ENCODE results near the gene CYTH4.
"Not testable (repeated sequence)": the region's sequence is repeated elsewhere in the genome, so short reads cannot be mapped to it uniquely, and the experiment has no call there.

Gene CYTH4

DNA sequence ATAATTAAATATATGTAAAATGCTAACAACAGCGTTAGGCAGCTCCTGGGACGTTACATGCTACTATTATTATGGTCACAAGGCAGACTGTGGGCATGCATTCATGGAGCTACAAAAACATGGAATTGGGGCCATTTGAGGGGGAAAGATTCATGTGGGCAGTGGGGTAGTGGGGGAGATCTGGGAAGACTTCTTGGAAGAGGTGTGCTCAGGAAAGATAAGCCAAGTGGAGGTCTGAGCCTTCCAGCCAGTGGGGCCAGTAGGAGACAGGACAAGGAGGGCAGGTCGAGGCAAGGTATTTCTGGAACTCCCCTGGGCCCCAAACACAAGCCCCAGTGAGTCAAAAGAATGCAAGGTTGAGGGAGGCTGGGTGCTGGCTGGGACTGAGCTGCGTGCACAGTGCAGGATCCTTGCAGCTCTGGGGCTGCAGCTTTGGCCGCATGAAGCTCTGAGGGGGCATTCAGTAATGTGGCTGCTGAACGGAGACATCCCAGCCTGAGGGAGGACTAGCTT lies 35.4 kb downstream of the CYTH4 start:
- intact Hi-C loops (cut with DNase I) = loop anchor here (1.0 to 10.0 kb wide), 3 partner anchors 110 to 247 kb away; partner anchors contain the start of genes CDC42EP1 and ELFN2
- DNase-seq = no peak

DNA sequence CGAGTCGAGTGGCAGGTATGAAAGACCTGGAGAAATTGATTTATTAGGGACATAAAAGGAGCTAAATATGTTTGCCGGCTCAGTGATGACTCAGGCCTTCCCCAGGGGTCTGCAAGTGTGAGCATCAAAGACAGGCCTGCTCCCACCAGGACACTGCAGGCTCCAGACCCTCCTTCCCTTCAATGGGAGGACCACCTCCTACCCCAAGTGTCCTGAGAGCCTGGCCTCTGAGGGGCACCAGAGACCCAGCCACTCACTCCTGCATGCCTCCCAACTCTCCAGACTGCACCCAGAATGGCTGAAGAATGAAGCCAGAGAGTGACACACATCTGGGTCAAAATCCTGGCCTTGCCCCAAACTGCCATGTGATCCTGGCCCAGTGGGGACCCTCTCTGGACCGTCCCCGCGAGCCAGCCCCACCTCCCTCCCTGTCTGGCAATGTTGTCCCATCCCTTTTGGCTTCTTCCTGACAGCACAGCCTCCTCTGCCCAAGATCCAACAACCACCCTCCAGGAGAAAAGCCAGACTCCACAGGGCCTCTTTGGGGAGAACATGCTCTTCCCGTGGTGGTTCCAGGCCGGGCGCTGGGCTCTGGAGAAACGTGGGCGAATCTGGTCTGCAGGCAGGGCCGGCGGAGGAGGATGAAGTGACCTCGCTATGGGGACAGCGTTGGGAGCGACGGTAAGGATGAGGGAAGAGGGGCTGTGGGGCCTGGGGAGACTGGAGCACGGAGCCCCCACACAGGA lies 36.2 kb downstream of the CYTH4 start:
- intact Hi-C loops (cut with DNase I) = loop anchor here (5.0 to 10.0 kb wide), 2 partner anchors 109 to 246 kb away; partner anchors contain the start of genes CDC42EP1 and ELFN2
- DNase-seq = peak in 4 of 10 donors; percentile 42 to 90 (median 70)

DNA sequence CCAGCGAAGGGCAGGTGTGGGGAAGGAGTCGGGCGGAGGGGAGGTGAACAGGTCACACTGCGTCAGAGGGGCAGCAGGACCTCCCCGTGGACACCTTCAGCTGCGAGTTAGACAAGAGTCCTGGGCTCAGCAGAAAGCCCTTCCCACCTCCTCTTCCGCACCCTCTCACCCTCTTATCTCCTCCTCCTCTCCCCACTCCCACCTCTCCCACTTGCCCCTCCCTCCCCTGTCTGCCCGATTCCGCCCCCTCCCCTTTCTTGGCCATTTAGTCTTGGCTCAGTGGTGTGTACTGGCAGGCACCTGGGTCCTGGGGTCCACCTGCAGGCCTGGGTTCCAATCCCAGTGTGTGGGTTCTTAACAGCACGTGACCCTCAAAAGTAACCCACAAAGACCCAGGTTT lies 37.2 kb downstream of the CYTH4 start:
- intact Hi-C loops (cut with DNase I) = loop anchor here (5.0 to 10.0 kb wide), 2 partner anchors 108 to 245 kb away; partner anchors contain the start of genes CDC42EP1 and ELFN2
- no peak for DNase-seq

DNA sequence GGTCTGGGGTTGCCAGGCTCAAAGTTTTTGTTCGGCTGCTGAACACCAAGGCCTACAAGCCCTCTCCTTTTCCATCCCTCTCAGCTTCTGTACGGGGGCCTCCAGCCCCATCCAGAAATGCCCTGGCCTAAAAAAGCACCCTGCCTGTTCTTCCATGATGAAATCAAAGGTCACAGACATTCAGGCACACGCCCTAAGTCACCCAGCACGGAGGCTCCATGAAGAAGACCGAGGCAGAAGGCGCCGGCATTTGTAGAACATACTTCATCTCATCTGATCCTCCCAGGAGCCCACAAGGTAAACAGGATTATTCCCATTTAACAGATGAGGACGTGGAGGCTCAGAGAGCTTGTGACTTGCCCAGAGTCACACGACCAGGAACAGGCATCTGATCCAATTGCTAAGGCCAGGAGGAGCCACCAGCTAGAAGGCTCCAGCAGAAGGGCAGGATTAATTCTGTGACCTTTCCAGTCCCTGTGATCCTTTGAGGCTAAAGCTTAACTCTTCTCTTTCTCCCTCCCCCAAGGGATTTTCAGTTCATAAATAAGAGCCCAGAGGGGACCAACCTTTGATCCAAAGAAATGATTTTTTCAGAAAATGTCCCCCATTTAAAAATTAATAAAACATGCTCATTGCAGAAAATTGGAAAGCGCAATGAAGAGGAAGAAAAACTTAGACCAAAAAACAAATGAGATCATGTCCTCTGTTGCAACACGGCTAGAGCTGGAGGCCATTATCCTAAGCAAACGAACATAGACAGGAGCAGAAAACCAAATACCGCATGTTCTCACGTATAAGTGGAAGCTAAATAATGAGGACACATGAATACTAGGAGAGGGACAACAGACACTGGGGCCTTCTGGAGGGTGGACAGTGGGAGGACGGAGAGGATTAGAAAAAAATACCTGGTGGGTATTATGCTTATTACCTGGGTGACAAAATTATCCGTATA lies 38.7 kb downstream of the CYTH4 start:
- intact Hi-C loops (cut with DNase I) = no loop called here
- no peak for DNase-seq

DNA sequence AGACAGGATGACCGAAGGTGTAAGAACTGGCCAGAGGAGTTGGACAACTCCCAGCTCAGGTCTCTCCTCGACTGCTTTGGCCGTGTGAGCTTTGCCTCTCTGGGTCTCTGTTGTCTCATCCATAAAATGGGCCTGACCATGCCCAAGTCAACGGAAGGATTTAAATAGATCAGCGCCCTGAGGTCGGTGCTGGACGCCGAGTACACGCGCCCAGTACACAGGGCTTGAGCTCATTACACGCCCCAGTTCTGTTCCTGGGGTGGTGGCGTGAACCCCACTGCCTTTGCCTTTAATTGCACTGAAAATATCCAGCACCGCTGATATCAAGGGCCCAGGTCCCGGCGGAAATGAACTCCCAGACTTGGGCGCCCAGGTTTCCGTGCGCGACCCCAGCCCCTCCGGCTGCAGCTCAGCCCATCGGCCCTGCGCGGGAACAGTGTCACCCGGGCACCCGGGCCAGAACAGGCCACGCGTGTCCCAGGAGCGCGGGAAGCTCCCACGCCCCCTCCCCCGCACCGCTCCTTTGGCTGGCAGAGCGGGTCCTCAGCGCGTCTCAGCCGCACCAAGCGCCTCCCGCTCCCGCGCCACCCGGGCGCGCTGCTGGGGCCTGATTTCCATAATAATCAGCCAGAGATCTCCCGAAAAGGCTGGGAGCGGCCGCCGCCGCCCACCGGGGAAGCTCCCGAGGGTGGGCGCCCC lies 42.2 kb downstream of the CYTH4 start:
- intact Hi-C loops (cut with DNase I) = no loop called here
- DNase-seq = no peak

DNA sequence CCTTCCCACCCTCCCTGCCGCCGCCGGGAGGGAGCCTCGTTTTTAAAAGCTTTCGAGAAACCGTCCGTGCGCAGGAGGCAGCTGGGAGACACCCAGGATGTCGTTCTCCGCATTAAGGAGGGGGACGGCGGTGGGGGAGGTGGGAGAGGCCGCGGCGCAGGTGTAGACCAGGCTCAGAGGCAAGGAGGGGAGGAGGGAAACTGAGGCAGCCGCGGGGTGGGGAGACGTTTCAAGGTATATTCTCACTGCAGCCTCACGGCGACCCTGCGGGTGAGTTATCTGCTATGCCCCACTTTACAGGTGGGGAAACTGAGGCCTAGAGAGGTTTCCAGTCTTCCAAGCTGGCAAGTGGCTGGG lies 42.7 kb downstream of the CYTH4 start:
- intact Hi-C loops (cut with DNase I) = no loop called here
- DNase-seq = no peak

DNA sequence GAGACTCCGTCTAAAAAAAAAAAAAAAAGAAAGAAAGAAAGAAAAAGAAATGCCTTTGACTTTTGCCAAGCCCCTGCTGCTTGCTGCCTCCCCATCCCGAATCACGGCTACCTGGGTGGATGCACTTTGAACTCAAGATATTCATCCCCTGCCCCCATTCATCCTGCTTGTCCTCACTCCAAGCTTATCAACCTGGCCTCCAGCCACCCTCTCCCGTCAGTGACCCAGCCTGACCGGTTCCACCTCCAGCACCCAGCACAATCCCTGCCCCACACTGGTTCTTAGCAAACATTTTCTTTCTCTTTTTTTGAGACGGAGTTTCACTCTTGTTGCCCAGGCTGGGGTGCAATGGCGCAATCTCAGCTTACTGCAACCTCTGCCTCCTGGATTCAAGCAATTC lies 44.4 kb downstream of the CYTH4 start:
- intact Hi-C loops (cut with DNase I) = no loop called here
- DNase-seq = no peak

DNA sequence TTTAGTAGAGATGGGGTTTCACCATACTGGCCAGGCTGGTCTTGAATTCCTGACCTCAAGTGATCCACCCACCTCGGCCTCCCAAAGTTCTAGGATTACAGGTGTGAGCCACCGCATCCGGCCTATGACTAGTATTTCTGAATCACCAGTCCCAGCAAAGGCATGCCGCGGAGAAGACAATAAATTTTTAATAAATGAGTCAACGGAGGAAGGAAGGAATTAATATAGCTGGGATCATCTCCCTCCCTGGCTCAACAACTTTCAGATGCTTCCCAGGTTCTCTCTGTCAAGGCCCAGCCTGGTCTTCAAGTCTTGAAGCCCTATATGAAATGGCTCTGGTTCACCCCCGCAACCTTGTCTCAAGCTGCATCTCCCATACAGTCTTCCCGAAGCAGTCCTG lies 45.7 kb downstream of the CYTH4 start:
- intact Hi-C loops (cut with DNase I) = no loop called here
- DNase-seq = no peak

DNA sequence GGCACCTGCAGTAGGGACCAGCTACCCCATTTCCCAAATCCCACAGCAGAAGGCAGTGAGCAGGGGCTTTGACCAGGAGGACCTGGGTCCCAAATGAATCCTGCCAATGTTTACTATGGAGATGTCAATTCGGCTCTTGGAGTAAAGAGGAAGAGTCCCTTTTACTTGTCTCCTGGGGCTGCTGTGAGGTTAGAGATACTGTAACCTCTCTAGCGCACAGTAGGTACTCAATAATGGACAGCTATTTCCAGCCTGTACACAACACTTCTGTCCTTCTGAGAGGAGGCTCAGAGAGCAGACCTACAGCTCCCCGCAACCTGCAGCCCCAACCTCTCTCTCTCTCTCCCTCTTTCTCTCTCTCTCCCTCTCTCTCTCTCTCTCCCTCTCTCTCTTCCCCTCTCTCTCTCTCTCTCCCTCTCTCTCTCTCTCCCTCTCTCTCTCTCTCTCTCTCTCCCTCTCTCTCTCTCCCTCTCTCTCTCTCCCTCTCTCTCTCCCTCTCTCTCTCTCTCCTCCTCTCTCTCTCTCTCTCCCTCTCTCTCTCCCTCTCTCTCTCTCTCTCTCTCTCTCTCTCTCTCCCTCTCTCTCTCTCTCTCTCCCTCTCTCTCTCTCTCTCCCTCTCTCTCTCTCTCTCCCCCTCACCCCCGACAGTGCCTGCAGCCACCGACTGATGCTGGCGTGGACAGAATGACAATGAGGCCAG lies 46.4 kb downstream of the CYTH4 start:
- DNase-seq; intact Hi-C loops (cut with DNase I): not testable (repeated sequence)

DNA sequence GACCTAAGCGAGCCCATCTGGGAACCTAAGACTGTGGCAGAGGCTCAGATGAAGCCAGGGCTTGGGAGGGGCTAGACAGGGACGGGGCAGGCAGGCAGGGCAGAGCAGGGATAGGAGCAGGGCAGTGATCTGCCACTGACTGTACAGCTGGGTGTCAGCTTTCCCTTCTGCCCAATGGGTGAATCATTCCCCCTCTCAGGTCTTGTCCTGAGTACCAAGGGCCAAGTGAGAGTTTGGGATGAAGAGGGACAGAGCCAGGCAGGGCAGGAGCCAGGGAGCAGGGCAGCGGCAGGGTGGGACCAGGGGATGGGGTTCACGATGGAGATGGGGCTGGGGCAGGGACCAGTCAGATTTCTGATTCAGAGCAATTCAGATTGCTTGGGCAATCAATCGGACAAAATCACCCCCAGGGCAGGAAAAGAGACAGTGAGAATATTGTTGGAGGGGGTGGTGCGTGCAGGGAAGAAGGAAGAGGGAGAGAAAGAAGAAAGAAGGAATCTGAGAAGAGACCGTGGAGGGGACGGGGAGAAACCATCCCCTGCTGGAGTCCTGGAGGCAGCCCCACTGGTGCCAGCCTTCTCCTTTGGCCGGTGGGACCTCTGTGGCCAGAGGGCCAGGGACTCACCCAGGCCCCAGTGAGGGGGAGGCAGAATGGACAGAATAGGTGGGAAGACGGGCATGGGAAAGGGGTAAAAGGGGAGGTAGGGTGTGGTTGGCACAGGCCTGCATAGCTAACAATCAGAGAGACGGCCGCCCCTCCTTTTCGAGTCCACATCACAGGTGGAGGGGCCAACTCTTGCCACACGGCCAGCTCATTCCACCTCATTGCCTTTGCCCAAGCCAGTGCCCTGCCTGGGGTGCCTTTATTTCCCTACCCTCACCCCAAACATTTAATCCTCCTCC lies 47.2 kb downstream of the CYTH4 start:
- DNase-seq = no peak
- intact Hi-C loops (cut with DNase I) = no loop called here

DNA sequence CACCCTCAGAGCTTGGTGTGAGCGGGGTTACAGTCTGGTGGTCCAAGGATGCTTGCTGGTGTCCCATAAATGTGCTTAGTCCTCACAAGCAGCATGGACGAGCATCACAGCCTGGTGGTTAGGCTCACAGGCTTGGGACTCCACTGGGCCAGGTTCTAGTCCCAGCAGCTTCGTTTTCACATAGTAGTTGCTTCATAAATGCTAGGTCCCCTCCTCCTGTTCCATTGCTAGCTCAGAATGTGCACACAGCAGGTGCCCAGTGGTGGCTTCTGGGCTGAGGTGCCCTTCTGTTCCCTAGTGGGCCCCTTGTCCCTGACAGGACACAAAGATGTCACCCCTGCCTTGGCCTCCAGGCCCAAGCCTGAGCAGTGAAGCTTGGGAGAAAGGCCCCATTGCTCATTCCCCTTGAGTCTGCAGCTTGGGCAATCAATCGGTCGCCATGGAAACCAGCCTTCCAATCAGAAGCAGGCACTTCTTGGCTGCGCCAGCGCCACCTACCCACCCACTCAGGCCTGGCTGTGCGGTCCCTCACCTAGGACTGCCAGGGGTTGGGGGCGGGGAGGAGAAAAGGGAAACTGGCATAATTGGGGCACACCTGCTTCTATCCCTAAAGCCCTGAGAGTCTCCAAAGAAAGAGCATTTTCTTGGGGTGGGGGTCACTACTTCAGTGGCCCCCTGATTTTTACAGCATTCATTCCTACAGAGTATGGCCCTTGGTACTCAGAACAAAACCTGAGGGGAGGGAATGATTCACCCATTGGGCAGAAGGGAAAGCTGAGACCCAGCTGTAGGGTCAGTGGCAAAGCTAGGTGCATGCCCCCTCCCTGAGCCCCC lies 48.1 kb downstream of the CYTH4 start:
- intact Hi-C loops (cut with DNase I) = no loop called here
- DNase-seq = peak; percentile 40 to 97 (median 80)

DNA sequence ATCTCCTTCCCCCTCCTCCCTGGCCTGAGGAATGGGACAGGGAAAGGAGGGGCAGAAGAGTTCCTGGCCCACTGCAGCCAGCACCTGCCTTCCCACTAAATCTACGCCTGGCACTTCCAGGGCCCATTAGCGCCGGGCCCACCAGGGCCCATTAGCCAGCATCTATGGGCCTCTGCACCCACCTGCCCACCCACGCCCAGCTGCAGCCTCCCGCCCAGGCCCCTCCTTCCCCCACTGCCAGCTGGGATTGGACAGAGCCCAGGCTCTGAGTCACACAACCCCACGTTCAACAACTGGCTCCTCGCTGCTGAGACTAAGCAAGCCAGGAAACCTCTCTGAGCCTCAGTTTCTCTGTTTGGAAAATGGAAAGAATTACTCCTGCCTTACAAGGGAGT lies 48.7 kb downstream of the CYTH4 start:
- peak in 7 of 10 donors; percentile 41 to 94 (median 76) for DNase-seq
- intact Hi-C loops (cut with DNase I) = no loop called here

DNA sequence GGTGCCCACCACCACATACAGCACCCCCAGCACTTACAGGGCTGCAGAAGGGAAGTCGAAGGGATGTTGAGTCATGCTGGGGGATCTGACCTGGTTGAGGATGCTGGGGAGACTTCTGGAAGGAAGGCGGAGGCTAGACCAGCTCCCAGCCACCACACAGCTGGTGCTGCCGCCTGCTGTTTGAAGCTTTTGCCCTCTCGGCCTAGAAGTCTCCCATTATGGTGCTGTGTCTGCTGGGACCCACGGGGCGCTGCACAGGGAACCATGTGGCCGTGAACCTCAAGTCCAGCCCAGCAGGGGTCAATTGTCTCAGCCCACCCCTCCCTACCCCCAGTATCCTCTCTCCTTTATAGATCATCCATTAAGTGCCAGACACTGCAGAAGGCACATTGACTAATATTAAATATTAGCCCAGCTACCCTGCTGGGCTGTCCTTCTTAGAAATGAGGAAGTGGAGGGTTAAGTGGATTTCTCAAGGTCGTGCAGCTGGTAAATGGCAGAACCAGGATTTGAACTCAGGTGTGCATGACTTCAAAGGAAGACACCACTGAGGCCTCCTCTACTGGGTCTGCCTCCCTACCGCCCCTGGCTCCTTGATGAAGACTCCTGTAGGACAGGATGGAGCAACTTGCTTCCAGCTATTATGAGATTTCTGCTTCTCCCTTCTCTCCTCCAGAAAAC lies 49.7 kb downstream of the CYTH4 start:
- no peak for DNase-seq
- intact Hi-C loops (cut with DNase I) = no loop called here

DNA sequence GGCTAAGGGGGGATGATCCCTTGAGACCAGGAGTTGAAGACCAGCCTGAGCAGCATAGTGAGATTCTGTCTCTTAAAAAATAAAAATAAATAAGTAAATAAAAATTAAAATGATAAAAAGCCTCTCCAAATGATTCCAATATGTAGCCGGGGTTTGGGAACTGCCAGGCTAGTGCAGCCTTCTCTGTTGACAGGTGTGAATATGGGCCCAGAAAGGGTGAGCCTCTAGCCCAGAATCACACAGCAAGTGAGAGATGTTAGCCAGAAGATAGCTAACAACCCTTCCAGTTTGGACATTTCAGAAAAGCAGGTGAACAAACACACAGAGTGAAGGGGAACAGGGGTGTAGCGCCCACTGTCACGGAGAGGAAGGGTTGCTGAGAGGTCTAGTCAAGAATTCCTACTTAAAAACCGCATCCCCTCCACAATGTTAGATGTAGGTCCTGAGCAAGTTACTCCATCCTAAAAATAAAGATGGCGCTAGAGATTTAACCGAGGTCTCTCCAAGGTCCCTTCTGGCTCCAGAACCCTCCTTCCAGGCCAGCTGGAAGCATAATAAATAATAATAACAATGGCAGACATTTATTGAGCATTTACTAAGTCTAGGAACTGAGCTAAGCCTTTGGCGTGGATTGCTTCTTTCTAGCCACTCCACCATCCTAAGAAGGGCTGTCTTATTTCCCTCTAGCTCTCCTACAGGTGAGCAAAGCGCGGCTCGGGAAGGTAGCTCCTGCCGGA lies 51.6 kb downstream of the CYTH4 start:
- no peak for DNase-seq
- intact Hi-C loops (cut with DNase I) = no loop called here

DNA sequence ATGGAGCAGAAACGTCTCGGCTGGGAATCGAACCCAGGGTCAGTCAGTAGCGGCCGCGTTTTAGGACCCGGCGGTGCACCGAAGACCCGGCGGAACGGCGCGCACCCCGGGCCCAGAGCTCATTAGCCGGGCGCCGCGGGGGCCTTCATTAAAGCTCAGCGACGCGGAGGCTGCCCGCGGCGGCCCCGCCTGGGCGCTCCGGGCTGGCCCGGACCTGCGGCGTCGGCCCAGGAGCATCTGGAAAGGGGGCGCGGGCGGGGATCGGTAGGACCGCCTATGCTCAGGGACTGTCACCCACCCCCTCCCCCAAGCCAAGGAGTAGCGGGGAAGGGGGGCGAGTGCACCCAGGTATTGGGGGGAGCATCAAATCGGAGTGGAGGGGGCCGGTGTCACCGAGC lies 52.2 kb downstream of the CYTH4 start:
- intact Hi-C loops (cut with DNase I) = no loop called here
- DNase-seq = no peak

DNA sequence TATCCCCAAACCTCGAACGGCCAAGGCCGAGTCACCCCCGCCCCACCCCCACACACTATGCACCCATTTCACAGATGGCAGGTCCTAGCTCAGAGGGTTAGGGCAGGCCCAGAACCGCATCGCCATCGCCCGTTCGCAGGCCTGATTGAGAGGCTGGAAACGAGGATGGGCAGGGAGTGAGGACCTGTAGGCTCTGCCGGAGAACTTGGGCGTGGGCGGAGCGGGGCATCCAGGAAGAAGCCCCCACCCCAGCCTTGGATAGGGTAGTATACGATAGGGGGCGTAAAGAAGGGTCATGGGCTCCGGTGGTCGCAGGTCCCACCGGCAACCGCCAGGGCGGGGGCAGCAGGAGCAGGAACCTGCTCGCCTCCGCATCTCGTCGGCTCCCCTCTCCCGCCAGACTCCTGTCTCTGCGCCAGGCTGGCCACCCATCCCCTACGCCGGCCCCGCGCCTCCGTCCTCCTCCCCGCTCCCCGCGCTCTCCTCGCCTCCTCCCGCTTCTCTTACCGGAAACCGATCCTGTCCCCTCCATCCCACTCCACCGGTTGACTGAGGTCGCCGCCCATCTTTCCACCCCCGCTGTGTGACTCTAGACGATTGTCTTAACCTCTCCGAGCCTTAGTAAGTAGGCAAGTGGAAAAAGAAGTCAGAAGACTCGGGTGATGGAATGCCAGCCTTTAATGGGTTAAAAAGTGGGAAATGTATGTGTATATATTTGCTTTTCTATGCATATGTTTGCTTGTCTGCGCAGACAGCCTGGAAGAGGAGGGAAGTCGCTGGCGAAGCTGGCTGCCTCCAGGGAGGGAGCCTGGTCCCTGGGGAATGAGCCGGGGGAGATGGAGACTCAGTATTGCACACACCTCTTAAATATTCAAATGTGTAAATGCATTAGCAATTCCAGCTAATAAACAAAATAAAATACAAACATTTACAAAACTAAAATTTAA lies 52.8 kb downstream of the CYTH4 start:
- intact Hi-C loops (cut with DNase I) = loop anchor here (5.0 kb wide), 1 partner anchor 92 kb away; the partner anchor contains the start of gene ELFN2
- DNase-seq = no peak

All from posterior cingulate gyrus (tissue), 11 donors.